Neural cell (in vitro differentiated cells): Measurements from ENCODE around the gene PPP2R5D.

Experiments
- EP300 ChIP-seq: fragments of 450-650 bp; conservative IDR thresholded peaks from 2 replicates; pipeline ENCODE4 v1.6.1; 2014; ENCODE audit warnings: antibody characterized with exemption, mild to moderate bottlenecking, moderate library complexity; ENCODE audit not compliant: poor library complexity, severe bottlenecking
- POLR2AphosphoS5 ChIP-seq: IDR thresholded peaks from 2 replicates; pipeline ENCODE4 v1.6.1; 2012
- TF ChIP-seq, protein P1 (sequence below): fragments of 450-650 bp; IDR thresholded peaks from 2 replicates; pipeline ENCODE4 v1.5.1; 2014; ENCODE audit warnings: antibody characterized with exemption, mild to moderate bottlenecking, moderate library complexity; ENCODE audit not compliant: poor library complexity, severe bottlenecking
- TF ChIP-seq, protein P2 (sequence below): IDR thresholded peaks from 2 replicates; pipeline ENCODE4 v1.6.1; 2012; ENCODE audit warnings: borderline replicate concordance

DNA sequence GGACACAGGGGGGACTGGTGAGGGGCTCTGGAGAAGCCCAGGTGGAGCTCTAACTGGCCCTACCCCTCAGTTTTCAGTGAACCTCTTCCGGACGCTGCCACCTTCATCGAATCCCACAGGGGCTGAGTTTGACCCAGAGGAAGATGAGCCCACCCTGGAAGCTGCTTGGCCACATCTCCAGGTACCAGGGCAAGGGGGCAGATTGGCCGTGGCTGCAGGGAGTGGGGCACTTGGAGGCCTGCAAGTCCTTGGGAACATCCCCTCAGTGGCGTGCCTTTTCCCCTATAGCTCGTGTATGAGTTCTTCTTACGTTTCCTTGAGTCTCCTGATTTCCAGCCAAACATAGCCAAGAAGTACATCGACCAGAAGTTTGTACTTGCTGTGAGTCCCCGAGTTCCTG, 22.8 kb downstream of the PPP2R5D start:
- TF ChIP-seq EP300 = no peak
- TF ChIP-seq, protein P1, sequence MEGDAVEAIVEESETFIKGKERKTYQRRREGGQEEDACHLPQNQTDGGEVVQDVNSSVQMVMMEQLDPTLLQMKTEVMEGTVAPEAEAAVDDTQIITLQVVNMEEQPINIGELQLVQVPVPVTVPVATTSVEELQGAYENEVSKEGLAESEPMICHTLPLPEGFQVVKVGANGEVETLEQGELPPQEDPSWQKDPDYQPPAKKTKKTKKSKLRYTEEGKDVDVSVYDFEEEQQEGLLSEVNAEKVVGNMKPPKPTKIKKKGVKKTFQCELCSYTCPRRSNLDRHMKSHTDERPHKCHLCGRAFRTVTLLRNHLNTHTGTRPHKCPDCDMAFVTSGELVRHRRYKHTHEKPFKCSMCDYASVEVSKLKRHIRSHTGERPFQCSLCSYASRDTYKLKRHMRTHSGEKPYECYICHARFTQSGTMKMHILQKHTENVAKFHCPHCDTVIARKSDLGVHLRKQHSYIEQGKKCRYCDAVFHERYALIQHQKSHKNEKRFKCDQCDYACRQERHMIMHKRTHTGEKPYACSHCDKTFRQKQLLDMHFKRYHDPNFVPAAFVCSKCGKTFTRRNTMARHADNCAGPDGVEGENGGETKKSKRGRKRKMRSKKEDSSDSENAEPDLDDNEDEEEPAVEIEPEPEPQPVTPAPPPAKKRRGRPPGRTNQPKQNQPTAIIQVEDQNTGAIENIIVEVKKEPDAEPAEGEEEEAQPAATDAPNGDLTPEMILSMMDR = no peak
- TF ChIP-seq, protein P2, sequence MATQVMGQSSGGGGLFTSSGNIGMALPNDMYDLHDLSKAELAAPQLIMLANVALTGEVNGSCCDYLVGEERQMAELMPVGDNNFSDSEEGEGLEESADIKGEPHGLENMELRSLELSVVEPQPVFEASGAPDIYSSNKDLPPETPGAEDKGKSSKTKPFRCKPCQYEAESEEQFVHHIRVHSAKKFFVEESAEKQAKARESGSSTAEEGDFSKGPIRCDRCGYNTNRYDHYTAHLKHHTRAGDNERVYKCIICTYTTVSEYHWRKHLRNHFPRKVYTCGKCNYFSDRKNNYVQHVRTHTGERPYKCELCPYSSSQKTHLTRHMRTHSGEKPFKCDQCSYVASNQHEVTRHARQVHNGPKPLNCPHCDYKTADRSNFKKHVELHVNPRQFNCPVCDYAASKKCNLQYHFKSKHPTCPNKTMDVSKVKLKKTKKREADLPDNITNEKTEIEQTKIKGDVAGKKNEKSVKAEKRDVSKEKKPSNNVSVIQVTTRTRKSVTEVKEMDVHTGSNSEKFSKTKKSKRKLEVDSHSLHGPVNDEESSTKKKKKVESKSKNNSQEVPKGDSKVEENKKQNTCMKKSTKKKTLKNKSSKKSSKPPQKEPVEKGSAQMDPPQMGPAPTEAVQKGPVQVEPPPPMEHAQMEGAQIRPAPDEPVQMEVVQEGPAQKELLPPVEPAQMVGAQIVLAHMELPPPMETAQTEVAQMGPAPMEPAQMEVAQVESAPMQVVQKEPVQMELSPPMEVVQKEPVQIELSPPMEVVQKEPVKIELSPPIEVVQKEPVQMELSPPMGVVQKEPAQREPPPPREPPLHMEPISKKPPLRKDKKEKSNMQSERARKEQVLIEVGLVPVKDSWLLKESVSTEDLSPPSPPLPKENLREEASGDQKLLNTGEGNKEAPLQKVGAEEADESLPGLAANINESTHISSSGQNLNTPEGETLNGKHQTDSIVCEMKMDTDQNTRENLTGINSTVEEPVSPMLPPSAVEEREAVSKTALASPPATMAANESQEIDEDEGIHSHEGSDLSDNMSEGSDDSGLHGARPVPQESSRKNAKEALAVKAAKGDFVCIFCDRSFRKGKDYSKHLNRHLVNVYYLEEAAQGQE = no peak
- no peak for TF ChIP-seq POLR2AphosphoS5
